Testis (tissue), 3 donors: ENCODE results near the gene SPATA19. TPM values are rescaled to one million over a fixed set of nuclear protein-coding genes. Genes with fewer than 3 reads are reported as not detected.

Source experiments
- DNase-seq: peaks from one replicate; pipeline ENCODE4 v3.0.0-alpha.2; 2019
- H3K27ac ChIP-seq, 2 donors: fragments of 200-600 bp; sonication (generic); one replicate each; pipeline ENCODE4 v1.5.1; 2019
- H3K27me3 ChIP-seq: fragments of 200-600 bp; sonication (generic); one replicate; pipeline ENCODE4 v1.5.1; 2019
- H3K36me3 ChIP-seq: fragments of 200-600 bp; sonication (generic); one replicate; pipeline ENCODE4 v1.5.1; 2017; ENCODE audit warnings: low read depth; ENCODE audit errors: missing control alignments
- H3K4me1 ChIP-seq: fragments of 200-600 bp; sonication (generic); one replicate; pipeline ENCODE4 v1.5.1; 2019
- H3K4me3 ChIP-seq, 2 donors: fragments of 200-600 bp; sonication (generic); one replicate each; pipeline ENCODE4 v1.5.1; 2017 to 2019
- H3K9me3 ChIP-seq: fragments of 200-600 bp; sonication (generic); one replicate; pipeline ENCODE4 v1.5.1; 2017
- CTCF ChIP-seq, 3 experiments: fragments of 450-650 bp in 2 of 3; fragments of 200-600 bp in 1 of 3; sonication (generic) in 1 of 3; IDR thresholded peaks; one replicate each; pipeline ENCODE4 v1.5.1; 2016 to 2019; ENCODE audit warnings: antibody characterized with exemption in 3 of 3, mild to moderate bottlenecking in 2 of 3, moderate library complexity in 1 of 3
- POLR2A ChIP-seq: fragments of 450-650 bp; IDR thresholded peaks from one replicate; pipeline ENCODE4 v1.6.1; 2017; ENCODE audit warnings: antibody characterized with exemption, mild to moderate bottlenecking, moderate library complexity
- WGBS, 2 donors: methylation state at CpG; one replicate each; pipeline ENCODE4 v1.1.5; 2018; 5-methylcytosine and 5-hydroxymethylcytosine counted together
- intact Hi-C: fragments of 100-400 bp; cut with DNase I; formaldehyde crosslinking; loops from one replicate; pipeline ENCODE4 v1.15.1; 2023; ENCODE audit warnings: low total_unique reads
- polyA plus RNA-seq: library from polyadenylated mRNA; stranded (reverse); fragments of 350-450 nt; fragmentation: Illumina TruSeq; extraction: RNeasy Lipid Tissue Mini Kit (QIAGEN cat#74804); gene quantifications from one replicate; pipeline ENCODE4 v1.2.3, GENCODE V29; 2014; ENCODE audit warnings: low read depth, low replicate concordance; ENCODE audit not compliant: insufficient read depth
- total RNA-seq, 2 donors: library from RNA; depleted of rRNA; stranded (reverse); fragments of >200 nt; gene quantifications; one replicate each; pipeline ENCODE4 v1.2.3, GENCODE V29; 2016

SPATA19 gene
- total and polyA plus RNA-seq, 3 donors from 2014 or later = 43.4 to 154 (median 142) TPM

DNA sequence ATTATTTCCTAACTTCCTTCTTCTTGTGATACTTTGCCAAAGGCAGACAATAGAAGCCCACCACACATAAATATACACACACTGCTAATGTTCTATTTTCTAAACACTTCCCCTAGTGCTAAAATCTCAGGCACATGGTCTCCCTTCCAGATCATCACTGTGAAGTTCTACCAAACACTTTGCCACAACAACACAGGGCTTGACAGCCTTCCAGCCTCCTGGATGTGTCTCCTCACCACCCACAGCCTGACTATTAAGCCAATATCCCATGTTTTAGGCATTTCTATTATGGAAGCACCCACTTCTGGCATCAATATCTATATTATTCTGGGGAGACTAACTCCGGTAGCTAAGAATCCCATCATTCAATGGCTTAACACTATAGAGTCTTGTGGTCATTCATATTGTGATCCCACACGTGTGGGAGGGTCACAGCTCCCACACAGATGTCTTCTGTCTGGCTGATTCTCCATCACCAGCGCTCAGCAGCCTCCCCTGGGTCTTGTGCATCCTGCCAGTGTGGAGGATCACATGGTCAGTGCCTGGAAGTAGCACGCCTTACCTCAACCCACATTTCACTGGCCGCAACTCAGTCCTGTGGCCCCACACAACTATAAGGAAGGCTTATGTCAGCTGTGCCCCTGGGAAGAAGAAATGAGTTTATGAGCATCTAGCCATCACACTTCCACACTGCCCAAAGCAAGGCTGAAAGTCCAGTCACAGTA, 29.0 kb downstream of the SPATA19 start:
- TF ChIP-seq POLR2A = no peak
- no peak for TF ChIP-seq CTCF (IDR thresholded peaks at IDR 0.05)
- 62 to 64% methylated on average over 4 to 5 of the region's 5 CpGs for WGBS, 2 donors
- intact Hi-C loops = no loop called here
- Histone ChIP-seq H3K4me1 (no peaks in the 10 kb centered on the region), H3K27me3 (no peaks in the 10 kb centered on the region), H3K27ac (no peak overlapping the region), H3K9me3 (no peaks in the 10 kb centered on the region), H3K4me3 (no peak overlapping the region), H3K36me3 (no peaks in the 10 kb centered on the region)
- no peak for DNase-seq

- intact Hi-C loops = no loop called here
- Histone ChIP-seq H3K36me3 (no peaks in the 10 kb centered on the region), H3K4me1 (no peaks in the 10 kb centered on the region), H3K4me3 (no peak overlapping the region), H3K27me3 (no peaks in the 10 kb centered on the region), H3K9me3 (no peaks in the 10 kb centered on the region), H3K27ac (no peak overlapping the region)
- WGBS, 2 donors = 74 to 84% methylated on average over 5 of the region's 5 CpGs
- no peak for DNase-seq
- TF ChIP-seq POLR2A (no peak), CTCF (IDR thresholded peaks at IDR 0.05) (no peak)
Observed at GRCh38 chr11:133815636-133816035, 29.7 kb downstream of the SPATA19 start.

DNA sequence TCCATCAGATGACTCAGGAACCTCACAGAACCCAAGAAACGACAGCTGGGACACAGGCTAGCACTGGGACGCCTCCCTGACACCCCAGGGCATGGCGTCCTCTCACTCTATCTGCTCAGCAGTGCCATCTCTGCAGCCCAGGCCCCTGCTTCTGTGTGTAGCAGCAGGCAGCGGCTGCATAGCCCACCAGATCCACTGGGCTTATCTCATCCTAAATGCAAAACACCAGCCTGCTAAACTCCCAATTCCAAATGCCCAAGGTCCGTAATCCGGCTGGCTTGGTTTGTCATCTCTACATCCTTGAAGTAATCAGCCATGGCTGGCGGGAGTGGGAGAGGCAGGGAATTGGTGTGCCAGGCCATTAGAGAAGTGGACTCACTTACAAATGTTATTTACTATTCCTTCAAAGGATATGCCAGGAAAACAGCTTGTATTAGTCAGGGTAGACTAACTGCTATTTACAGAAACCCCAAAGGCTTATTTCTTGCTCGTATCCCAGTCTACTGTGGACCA, 30.7 kb downstream of the SPATA19 start:
- Histone ChIP-seq H3K4me3 (no peak overlapping the region), H3K36me3 (no peaks in the 10 kb centered on the region), H3K4me1 (no peaks in the 10 kb centered on the region), H3K27me3 (no peaks in the 10 kb centered on the region), H3K9me3 (no peaks in the 10 kb centered on the region), H3K27ac (no peak overlapping the region)
- WGBS, 2 donors = 62 to 78% methylated on average over 8 of the region's 8 CpGs
- no peak for DNase-seq
- intact Hi-C loops = no loop called here
- TF ChIP-seq POLR2A (no peak), CTCF (IDR thresholded peaks at IDR 0.05) (no peak)

GRCh38 chr11:133811850-133812685, 33.2 kb downstream of the SPATA19 start:
- WGBS, 2 donors = 58 to 65% methylated on average over 10 of the region's 10 CpGs
- no peak overlapping the region for H3K4me3 ChIP-seq
- no peak for DNase-seq
- no peak overlapping the region for H3K27ac ChIP-seq
- no peaks in the 10 kb centered on the region for H3K9me3 ChIP-seq
- H3K36me3 ChIP-seq = no peaks in the 10 kb centered on the region
- intact Hi-C loops = no loop called here
- H3K27me3 ChIP-seq = no peaks in the 10 kb centered on the region
- no peaks in the 10 kb centered on the region for H3K4me1 ChIP-seq
- TF ChIP-seq CTCF (IDR thresholded peaks at IDR 0.05) = no peak
- no peak for TF ChIP-seq POLR2A
